DMS153 treated with DMSO at 0.1 percent for 48 hours (cell line): ENCODE data around the gene MACROD1.

Source experiments
- DNase-seq: peaks from one replicate; lab custom pipeline; 2025; ENCODE audit not compliant: unreplicated experiment; lab: John Stamatoyannopoulos, UW

Gene MACROD1

DNA sequence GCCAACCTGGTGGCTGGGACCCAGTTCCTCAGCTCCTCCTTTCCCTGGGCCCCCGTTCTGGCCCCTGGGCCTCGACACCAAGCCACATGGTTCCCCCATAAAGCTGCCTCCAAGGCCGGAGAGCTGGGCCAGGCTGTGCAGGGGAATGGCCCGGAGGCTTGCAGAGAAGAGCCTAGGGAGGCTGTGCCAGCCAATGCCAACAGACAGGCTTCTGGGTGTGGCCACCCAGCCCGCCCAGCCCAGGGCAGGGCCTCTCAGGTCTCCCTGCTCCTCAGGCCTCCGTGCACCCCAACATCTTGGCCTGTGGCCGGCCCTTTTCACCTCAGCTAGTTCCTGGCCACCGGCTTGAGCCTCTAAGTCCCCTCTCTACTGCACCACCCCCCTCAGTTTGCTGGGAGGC, 147.6 kb downstream of the MACROD1 start:
- DNase-seq = no peak

DNA sequence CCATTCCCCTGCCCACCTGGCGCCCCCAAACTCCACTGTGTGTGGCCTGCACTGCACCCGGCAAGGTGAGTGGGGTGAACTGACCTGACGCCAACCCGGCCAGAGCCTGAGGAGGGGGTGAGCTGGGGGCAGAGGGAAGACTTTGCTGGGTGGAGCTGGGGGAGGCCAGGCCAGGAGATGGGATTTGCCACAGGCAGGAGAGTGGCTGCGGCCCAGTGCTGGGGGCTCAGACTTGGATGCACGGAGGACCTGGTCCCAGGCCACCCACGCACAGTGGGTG, 148.0 kb downstream of the MACROD1 start:
- no peak for DNase-seq

DNA sequence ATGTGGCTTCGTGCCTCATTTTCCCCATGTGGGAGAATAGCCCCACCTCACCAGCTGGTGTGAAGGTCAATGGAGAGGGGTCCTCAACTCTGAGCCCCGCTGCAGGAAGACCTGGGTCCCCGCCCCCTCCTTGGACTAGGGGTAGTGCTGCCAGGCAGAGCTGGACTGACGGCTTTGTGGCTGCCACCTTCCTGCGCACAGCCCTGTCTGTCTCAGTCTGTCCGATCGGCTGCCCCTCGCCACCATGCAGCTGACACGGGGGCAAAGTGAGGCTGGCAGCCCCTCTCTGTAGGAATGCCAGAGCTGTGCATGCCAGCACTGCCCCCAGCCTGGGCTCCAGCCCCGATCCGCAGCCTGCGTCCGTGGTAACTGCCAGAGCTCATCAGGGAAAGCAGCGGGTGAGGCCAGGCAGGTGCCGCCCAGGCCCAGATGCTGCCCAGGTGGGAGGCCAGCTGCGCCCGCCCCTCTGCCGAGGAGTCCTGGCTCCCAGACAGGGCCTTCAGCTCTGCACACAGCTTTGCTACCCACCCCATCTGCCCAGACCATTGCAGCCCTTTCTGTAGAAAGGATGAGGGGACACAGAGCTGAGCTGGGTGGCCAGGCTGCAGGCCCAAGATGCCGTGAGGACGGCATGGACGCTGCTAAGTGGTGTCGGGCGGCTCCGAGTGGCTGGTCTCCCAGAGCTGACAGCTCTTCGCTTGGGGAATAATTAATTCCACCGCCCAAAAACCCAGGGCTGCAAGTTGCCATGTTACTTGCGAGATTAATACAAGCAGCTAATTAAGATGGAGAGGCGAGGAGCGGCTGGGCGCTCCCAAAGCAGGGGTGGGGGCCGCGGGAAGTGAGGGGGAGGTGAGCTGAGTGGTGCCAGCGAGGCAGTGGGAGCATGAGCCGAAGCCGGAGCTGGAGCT, 149.7 kb downstream of the MACROD1 start:
- no peak for DNase-seq

DNA sequence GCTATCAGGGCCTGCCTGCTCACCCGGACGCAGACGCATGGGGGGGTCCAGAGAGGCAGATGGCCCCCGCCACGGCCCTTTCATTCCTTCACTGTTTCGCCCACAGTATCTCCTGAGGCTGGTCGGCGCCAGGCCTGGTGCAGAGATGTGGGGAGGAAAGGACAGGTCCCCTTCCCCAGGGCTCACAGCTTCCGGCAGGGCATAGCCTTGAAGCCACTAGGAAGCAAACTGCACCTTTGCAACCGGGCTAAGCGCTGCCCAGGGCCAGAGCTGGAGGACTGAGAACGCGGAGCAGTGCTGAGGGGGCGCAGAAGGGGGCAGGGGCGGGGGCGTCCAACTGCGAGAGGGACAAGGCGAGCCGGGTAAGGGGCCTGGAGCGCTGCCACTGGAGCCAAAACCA, 150.4 kb downstream of the MACROD1 start:
- no peak for DNase-seq

DNA sequence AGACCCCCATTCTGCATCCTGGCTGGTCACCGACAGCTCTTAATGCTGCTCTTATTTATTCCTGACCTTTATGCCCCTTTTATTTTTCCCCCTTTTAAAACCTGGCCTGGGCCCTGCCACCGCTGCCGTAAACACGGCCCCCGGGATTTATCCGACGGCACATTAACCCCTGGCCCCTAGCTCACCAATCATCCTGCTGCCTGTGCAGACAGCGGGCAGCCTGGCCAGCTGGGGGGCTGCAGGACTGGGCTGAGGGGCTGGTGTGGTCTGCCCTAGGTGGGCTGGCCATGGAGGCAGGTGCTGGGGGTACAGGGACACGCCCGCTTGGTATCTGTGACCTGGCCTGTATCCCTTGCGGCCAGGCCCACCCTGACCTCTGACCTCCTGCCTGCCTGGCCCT, 151.6 kb downstream of the MACROD1 start:
- no peak for DNase-seq

DNA sequence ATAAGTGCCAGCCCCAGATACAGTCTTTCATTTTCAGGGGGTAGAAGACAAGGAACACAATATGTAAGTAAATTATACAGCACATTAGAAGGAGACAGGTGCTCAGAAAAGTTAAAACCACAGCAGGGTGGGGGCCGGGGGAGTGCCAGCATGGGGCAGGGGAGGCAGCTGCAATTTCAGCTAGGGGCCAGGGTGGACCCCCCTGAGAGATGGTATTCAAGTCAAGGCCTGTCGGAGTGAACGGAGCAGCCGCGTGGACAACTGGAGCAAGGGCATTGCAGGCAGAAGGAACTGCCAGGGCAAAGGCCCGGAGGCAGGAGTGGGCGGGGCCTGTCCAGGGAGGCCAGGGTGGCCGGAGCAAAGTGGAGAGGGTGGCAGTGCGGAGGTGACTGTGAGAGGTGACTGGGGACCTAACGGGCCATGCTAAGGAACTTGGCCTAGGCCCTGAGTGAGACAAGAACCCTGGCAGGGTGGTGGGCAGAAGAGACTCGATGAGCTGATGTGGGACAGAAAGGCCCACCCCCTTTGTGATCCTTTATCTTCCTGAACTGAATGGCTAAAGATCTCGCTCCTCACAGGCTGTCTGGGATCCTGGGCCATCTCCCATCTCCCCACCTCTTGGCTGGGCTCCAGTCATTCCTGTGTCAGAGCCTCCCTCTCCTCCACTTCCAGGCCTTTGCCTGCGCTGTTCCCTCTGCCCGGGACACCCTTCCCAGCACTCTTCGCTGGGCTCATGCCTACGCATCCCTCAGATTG, 152.6 kb downstream of the MACROD1 start:
- DNase-seq = no peak

DNA sequence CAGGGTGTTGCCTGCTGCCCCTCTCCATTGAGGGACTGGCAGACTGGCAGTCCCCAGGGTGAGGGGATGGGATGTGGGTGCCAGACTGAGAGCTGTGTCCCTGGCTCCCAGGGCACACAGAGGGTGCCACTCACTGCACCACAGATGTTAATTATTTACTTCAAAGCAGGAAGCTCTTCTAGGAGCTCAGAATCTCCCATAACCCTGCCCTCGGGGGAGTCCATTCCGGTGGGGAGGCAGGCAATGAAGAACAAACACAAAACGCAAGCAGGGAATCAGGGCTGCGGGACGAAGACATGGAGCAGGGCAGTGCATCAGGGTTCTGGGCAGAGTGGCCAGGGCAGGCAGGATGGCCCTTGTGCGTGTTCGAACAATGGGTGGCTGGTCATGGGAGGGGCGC, 154.5 kb downstream of the MACROD1 start:
- DNase-seq = no peak

DNA sequence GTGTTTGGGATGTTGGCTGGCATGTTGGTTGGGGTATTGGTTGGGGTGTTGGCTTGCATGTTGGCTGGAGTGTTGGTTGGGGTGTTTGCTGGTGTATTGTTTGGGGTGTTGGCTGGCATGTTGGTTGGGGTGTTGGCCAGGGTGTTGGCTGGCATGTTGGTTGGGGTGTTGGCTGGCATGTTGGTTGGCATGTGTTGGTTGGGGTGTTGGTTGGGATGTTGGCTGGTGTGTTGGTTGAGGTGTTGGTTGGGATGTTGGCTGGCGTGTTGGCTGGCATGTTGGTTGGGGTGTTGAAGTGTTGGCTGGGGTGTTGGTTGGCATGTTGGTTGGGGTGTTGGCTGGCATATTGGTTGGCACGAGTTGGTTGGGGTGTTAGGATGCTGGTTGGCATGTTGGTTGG, 155.1 kb downstream of the MACROD1 start:
- DNase-seq = no peak

DNA sequence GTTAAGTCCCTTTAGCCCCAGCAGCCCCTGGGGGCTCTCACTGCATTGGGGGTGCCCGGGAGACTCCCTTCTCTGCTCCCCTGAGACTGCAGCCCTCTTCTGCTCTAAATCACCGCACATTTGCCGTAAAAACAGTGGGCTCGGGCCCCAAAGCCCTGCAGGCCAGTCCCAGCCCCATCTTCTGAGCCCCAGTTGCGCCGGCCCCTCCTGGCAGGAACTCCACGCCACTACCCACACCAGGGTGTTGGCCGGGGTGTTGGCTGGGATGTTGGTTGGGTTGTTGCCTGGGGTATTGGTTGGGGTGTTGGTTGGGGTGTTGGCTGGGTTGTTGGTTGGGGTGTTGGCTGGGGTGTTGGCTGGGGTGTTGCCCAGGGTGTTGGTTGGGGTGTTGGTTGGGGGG, 156.2 kb downstream of the MACROD1 start:
- no peak for DNase-seq

DNA sequence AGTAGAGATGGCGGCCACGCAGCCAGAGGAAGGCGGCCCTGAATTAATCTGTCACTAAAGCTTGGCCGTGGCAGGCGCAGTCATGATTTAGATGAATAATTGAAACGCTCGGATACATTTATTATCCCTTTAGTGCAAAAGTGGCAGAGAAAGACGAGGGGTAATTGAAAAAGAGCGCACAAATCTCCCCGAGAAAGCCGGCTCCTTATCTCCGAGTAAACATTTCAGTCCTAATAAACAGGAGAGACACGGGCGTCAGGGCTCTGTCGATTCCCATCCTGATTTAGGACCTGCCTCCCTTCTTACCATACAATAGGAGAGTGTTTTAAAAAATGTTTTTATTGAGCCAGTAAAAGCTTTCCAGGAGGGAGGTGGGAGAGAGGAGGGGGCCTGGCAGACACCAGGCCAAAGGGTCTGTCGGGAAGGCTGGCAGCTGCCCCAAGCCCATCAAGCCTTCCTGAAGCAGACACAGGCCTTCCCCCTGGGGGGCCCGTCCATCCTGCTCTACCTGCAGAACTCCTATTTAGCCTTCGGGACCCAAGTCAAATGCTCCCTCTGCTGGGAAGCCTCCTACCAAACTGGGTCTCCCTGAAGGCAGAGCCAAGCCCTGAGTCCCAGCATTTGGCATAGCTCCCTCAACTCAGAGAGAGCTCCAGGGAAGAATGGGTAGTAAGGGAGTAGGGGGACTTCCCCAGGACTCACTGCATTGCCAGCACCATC, 156.8 kb downstream of the MACROD1 start:
- DNase-seq = no peak

DNA sequence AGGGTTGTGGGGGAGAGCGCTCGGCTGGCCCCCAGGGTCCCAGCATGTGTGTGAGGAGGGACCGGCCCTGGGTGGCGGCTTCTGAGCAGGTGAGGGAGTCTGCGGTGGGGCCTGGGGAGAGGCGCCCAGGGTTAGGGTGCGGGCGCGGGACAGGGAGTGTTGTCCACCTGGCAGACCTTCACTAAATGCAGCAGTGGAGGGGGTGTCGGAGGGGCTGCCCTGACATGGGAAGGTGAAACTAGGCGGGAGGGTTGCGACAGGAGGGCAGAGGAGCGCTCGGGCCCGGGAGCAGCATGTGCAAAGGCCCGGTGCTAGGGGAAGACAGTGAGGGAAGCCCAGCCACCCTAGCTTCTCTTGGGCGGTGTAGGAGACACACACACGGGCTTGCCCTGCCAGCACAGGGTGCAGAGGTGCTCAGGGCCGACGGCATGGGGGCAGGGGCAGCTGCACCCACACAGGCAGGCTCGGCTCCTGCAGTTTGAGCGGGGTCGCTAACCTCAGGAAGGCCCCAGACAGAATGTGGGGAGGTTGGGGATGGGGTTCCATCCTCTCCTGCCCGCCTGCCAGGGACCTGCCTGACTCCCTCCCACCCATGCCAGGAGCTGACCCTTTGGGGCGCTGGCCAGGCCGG, 157.5 kb downstream of the MACROD1 start:
- no peak for DNase-seq

DNA sequence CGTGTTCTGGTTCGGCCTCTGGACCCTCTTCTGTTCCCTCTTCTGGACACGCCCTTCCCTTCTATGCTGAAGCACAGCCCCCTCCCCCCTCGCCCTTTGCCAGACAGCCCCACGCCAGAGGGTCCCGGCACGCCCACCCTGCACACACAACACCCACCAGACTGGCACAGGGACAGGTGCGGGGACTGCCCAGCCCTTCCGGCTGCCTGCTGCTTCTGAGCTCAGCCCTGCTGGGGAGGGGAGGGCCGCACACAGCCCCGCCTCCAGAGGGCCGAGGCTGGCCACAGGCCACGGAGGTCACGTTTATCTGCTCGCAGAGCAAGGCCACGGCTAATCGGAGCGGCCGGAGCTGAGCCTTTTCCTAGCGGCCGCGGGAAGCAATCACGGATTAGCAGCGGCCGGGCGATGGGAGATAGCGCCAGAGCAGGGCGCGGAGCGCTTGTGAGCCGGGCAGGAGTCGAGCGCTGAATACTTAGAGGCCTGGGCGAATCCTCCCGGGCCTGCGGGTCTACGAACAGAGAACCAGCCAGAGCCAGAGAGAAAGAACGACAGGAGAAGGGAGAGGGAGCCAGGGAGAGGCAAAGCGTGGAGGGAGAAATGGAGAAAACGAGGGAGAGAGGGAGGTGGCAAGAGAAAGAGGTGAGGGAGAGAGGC, 158.2 kb downstream of the MACROD1 start:
- no peak for DNase-seq

DNA sequence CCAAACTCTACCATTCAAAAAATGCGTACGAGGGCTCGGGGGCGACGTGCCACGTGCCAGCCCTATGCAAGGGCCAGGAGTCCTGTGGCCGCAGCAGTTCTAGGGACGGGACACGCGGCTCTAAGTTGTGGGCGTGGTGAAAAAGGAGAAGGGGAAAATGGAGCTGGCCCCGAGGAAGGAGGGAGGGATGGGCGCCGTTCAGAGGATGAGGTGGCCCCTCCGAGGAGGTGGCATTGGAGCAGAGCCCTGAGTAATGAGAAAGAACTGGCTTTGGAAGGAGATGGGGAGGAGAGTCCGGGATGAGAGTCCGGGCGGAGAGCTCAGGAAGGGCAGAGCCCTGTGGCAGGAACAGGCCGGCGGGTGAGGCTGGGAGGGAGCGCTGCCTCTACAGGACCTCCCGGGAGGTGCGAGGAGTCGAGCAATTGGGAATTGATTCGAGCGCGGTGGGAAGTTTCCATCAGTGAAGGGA, 158.7 kb downstream of the MACROD1 start:
- DNase-seq = no peak

DNA sequence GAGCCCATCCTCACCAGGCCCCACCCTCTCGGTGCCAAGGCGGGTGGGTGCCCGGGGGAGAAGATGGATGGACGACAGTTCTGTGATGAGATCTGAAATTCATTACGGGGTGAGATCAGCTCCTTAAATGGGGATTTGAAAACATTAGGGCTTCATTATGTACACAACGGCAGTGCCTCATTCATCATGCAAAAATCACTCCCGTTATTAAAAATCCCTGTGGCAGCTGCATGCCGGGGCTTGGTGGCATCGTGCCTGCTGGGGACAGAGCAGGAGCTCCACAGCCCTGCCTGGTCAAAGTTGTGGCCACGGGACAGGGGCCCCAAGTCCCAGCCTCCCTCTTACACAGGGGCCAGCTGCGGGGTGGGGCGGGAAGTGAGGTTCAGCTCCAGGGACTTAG, 159.5 kb downstream of the MACROD1 start:
- DNase-seq = no peak

DNA sequence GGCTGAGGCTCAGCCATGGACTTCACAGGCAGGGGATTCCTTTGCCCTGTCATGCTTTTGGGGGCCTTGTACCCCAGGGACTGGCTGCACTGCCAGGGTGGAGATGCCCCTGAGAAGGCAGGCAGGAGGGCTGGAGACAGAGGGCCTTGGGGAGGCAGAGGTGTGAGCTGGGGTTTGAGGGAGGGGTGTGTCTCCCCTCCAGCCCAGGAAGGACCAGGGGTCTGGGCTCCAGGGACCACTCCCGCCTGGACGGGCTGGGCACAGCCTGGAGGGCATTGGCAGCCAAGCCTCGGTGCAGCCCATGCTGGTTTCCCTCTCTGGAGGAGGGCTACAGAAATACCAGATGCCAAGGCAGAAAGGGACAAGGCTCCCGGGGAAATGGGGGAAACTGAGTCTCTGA, 160.2 kb downstream of the MACROD1 start:
- no peak for DNase-seq

DNA sequence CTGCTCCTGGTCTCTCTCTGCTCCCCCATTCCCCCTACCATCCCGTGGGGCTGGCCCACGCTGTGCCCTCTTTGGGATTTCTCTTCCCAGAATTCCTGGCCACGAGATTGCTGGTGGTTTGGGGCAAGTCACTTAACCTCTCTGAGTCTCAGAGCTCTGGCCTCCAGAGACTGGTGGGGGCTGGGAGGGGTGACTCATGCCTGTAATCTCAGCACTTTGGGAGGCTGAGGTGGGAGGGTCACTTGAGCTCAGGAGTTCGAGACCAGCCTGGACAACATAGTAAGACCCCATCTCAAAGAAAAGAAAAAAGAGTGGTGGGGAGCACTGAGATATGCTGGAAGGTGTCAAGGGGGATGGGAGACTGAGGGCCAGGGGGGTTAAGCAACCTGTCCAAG, 161.3 kb downstream of the MACROD1 start:
- no peak for DNase-seq

DNA sequence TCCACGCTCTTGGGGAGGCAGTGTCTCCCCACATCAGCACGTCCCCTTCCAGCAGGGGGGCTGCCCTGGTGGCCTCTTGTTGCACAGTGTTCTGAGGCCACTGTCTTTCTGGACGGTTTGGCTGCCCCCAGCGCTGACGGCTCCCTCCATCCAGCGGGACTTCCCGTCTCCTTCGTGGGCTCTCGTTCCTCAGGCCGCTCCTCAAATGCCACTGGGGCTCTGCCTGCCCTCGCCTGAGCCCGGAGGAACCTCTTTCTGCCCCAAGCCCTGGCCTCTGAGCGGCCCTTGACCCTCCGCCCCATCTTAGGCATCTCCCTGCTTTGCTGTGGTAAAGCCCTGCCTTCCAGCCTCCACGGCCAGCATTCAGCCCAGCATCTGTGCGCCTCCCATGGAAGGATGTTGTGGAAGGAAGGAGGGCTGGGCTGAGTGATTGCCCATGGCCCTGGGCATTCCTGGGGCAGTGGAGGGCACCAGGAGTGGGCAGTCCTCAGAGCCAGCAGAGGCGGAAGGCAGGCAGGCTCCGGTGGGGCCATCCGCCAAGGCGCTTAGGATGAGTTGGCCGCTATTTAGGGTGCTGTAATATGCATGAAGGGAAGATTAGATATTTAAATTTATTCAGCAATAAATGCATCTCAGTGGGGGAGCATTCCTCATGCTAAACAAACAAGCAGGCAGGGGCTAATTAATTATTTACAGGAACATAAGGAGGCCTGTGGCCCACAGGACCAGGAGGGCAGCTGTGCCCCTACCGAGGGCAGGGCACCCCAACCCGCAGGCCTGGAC, 161.9 kb downstream of the MACROD1 start:
- DNase-seq = no peak

DNA sequence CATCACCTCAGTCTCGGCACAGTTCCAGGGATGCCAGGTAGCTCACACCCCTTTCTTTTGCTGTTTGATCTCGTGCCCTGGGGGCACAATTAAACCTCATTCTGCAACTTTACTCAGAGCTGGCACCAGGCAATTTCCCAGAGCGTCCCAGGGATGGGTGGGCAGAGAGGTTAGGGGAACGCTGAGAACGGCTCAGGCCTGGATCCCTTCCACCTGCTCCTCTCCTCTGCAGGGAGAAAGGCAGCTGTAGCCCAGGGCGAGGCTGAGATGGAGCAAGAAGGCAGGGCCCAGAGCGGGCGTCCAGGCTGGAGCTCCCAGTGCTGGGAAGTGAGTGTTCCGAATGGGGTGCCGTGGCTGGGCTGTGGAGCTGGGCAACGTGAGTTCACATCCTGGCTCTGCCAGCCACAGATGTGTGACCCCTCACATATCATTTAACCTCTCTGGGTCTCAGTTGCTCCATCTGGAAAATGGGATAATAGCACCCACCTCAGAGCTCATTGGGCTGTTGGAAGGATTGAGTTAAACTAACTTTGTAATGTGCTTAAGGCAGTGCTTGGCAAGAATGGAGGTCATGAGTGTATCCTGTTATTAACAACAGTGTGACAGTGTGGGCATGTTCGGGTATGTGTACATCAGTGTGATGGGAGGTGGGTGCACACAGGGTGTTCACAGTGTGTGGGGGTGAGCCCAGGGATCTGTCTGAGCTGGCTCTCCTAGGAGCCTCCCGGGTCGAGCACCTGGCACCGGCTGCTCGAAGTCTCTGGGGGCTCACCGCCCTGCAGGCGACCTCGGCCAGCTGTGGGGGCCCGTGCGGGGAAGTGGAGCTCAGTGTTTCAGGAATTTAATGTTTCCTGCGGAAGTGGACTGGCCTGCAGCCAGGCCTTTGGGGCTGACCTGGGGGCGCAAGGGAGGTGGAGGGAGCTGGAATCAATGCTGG, 164.2 kb downstream of the MACROD1 start:
- no peak for DNase-seq
